Heart left ventricle (tissue), 13 donors: ENCODE measurements around the gene NRCAM.

ENCODE experiments used
- POLR2A ChIP-seq, 2 donors: fragments of 450-650 bp; IDR thresholded peaks; one replicate each; pipeline ENCODE4 v1.6.1; 2017; ENCODE audit warnings: antibody characterized with exemption in 2 of 2, mild to moderate bottlenecking in 2 of 2, moderate library complexity in 2 of 2
- TF ChIP-seq, protein P1 (sequence below), 12 donors: fragments of 200-600 bp; sonication (generic) in 4 of 12; IDR thresholded peaks; one replicate each; pipeline versions ENCODE4 v1.5.0 to v1.8.0; 2018 to 2022; ENCODE audit warnings: antibody characterized with exemption in 12 of 12, mild to moderate bottlenecking in 5 of 12
- donor health status: ischemic (EF 13 %, LVEDD 7.1; RV severe dilation, severe dysfunction).
- donor health status: DM: no; HTN: yes; CAD: no.
- donor health status: DM: no; HTN: no; CAD: no.
- donor health status: ischemic (EF 25% LVEDD 6.9; RV normal size, moderate dysfunction).
- donor health status: ischemic (EF 25% LVEDD 5.7; RV mildly dilated, moderate dysfunction).
- donor health status: ischemic (EF 35%, LVEDD 5.7; RV mildly dilated, moderate dysfunction).
- donor health status: nonischemic (EF 11% LVEDD 7.7; RV severe dilation, severe dysfunction).
- donor health status: DM: yes; HTN: yes; CAD: no.
- donor health status: PGD.
- donor health status: ischemic (EF 29% LVEDD 5.4; RV normal size, mild dysfunction).
- donor health status: nonischemic (EF 23%, LVEDD 6.1; RV moderate dilation, normal function).

DNA sequence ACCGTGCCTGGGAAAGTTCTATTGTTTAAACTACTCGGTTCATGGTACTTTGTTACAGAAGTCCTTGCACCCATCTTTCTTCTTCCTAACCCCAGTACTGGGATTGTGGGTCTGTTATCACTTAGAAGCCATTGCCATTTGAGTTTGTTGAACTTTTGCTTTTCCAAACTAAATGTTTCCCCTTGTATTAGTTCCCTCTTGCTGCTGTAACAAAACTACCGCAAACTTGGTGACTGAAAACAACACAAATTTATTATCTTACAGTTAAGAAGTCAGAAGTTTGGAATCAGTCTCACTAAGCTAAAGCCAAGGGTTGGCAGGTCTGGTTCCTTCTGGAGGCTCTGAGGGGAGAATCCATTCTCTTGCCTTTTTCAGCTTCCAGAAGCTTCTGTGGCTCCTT, 319.2 kb downstream of the NRCAM start:
- TF ChIP-seq, protein P1, sequence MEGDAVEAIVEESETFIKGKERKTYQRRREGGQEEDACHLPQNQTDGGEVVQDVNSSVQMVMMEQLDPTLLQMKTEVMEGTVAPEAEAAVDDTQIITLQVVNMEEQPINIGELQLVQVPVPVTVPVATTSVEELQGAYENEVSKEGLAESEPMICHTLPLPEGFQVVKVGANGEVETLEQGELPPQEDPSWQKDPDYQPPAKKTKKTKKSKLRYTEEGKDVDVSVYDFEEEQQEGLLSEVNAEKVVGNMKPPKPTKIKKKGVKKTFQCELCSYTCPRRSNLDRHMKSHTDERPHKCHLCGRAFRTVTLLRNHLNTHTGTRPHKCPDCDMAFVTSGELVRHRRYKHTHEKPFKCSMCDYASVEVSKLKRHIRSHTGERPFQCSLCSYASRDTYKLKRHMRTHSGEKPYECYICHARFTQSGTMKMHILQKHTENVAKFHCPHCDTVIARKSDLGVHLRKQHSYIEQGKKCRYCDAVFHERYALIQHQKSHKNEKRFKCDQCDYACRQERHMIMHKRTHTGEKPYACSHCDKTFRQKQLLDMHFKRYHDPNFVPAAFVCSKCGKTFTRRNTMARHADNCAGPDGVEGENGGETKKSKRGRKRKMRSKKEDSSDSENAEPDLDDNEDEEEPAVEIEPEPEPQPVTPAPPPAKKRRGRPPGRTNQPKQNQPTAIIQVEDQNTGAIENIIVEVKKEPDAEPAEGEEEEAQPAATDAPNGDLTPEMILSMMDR (IDR thresholded peaks at IDR 0.05), result no peak
- TF ChIP-seq POLR2A (IDR thresholded peaks at IDR 0.05), result no peak
